Myometrial cell (primary cell): ENCODE measurements around the gene KDM5B. TPM values are rescaled to one million over a fixed set of nuclear protein-coding genes. Genes with fewer than 3 reads are reported as not detected.

Experiments used
- total RNA-seq: library from RNA; depleted of rRNA; stranded (reverse); fragments of >200 nt; gene quantifications from 2 replicates; pipeline ENCODE4 v1.2.3, GENCODE V29; 2015

Gene KDM5B
- 30.8 and 32.6 TPM in 2 replicates for total RNA-seq

GRCh38 chr1:202807926-202808757 lies at the start of gene KDM5B:
KDM5B (minus strand) TSS chr1:202808421; CDS start chr1:202808305, 116 bp downstream.

GRCh38 chr1:202810615-202811295 lies 2.5 kb upstream of the KDM5B start, which contains the start of gene PCAT6:
PCAT6 (plus strand) TSS chr1:202810954.

DNA sequence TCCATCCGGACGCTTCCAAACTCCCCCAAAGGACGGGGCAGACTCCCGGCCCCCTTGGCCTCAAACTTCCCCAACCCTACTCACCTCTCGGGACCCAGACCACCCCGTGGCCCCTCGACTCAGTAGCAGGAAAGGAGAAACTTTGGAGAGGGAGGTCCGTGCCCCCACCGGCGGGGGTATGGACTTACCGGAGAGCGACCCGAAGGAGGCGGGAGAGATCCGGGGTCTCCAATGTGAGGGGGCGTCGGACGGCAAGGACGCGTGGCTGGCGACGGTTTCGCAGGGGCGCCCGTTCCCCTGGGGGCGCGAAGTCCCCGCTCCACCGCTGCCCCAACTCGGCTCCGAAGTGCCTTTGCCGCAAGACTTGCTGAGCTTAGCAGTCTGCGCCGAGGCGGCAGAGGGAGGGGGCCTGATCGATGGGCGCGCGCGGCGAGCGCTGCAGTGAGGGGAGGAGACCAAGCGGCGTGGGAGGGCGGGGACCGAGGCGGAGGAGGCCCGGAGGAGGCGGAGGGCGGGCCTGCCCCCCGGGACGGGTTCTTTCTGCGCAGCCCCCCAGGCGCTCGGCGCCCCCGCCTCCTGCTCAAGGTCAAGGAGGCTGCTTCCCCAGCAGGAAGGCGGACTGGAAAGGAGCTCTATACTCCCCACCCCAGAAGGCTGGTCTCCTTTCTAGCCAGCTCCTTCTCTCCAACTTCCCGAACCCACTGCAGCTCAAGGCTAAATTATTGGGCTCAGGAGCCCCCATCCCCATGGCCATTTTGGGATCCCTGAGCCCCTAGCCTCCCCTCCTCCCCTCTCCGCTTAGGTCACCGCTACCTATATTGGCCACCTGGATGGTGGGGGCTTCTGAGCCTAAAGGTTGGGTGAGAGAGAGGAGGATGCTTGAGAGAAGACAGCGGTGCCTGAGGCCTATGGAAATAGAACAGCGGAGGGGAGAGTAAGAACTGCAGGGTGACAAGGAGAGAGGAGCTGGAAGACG lies 97.9 kb downstream of the KDM5B start, which contains the start of gene SYT2:
Gene SYT2, minus strand, starts transcription at position 385 of the 976 bp plus-strand sequence. CDS start 104,682 bp downstream, outside the sequence.

Other genes starting within 250 kb of the KDM5B start
- not detected in 2 replicates for gene SYT2, start 98.0 kb downstream of the KDM5B start, total RNA-seq
- 0.86 and 1.9 TPM in 2 replicates for gene PCAT6, start 2.5 kb upstream of the KDM5B start, total RNA-seq
- gene RABIF, start 80.7 kb upstream of the KDM5B start, total RNA-seq: 3.7 and 5.0 TPM in 2 replicates
- 20.2 and 24.5 TPM in 2 replicates for gene KLHL12, start 118.8 kb upstream of the KDM5B start, total RNA-seq
- 62.8 and 83.6 TPM in 2 replicates for gene ADIPOR1, start 149.9 kb upstream of the KDM5B start, total RNA-seq
- 33.2 and 35.3 TPM in 2 replicates for gene CYB5R1, start 158.8 kb upstream of the KDM5B start, total RNA-seq
- 82.2 and 83.5 TPM in 2 replicates for gene TMEM183A, start 199.0 kb upstream of the KDM5B start, total RNA-seq
- gene PPFIA4, start 218.1 kb upstream of the KDM5B start, total RNA-seq: not detected in 2 replicates